PFSK-1 (cell line): ENCODE results near the gene CTNS.

ENCODE experiments used
- FOXP2 ChIP-seq: optimal IDR thresholded peaks from 2 replicates; pipeline ENCODE3; 2011; ENCODE audit warnings: borderline replicate concordance, control low read depth, inconsistent platforms; ENCODE audit not compliant: insufficient read depth; ENCODE audit errors: extremely low read length, extremely low read depth
- POLR2AphosphoS5 ChIP-seq: IDR thresholded peaks from 2 replicates; pipeline ENCODE4 v1.6.1; 2012; ENCODE audit warnings: low read depth, mild to moderate bottlenecking, control low read depth, low read length, moderate library complexity
- REST ChIP-seq, 2 experiments: IDR thresholded peaks; 2 replicates each; pipeline versions ENCODE4 v1.6.1 to v1.8.0; 2011 to 2012; ENCODE audit warnings: low read depth in 2 of 2, low read length in 2 of 2, control low read depth in 1 of 2, inconsistent platforms in 1 of 2, mild to moderate bottlenecking in 1 of 2, moderate library complexity in 1 of 2; ENCODE audit not compliant: insufficient read depth in 1 of 2
- SIN3A ChIP-seq: IDR thresholded peaks from 2 replicates; pipeline ENCODE4 v1.6.1; 2012; ENCODE audit warnings: mild to moderate bottlenecking, low read length, moderate library complexity, borderline replicate concordance; ENCODE audit not compliant: insufficient read depth
- TAF1 ChIP-seq: IDR thresholded peaks from 2 replicates; pipeline ENCODE4 v1.6.1; 2012; ENCODE audit warnings: low read length, control low read depth, borderline replicate concordance; ENCODE audit not compliant: insufficient read depth

Gene CTNS

GRCh38 chr17:3603870-3604259 is 32.7 kb upstream of the CTNS start:
- TF ChIP-seq POLR2AphosphoS5 (no peak), FOXP2 (no peak), SIN3A (no peak), REST (IDR thresholded peaks at IDR 0.05; ENCODE audit: insufficient read depth in 1 of 2, low read depth in 2 of 2, low read length in 2 of 2) (no peak), TAF1 (no peak)

GRCh38 chr17:3609689-3610088 is 26.9 kb upstream of the CTNS start:
- TF ChIP-seq FOXP2 (no peak), SIN3A (no peak), TAF1 (no peak), POLR2AphosphoS5 (no peak), REST (IDR thresholded peaks at IDR 0.05; ENCODE audit: insufficient read depth in 1 of 2, low read depth in 2 of 2, low read length in 2 of 2) (no peak)

- 0 out of 4 replicates have a peak, but pooled peaks of 1 of the 2 experiments have one; percentile 35 for TF ChIP-seq REST (IDR thresholded peaks at IDR 0.05; ENCODE audit: insufficient read depth in 1 of 2, low read depth in 2 of 2, low read length in 2 of 2)
- no peak for TF ChIP-seq TAF1
- no peak for TF ChIP-seq POLR2AphosphoS5
- TF ChIP-seq FOXP2: no peak
- no peak for TF ChIP-seq SIN3A
Observed at GRCh38 chr17:3610523-3610922, 26.0 kb upstream of the CTNS start.

GRCh38 chr17:3613124-3613523 is 23.4 kb upstream of the CTNS start:
- TF ChIP-seq SIN3A (no peak), FOXP2 (no peak), REST (IDR thresholded peaks at IDR 0.05; ENCODE audit: insufficient read depth in 1 of 2, low read depth in 2 of 2, low read length in 2 of 2) (no peak), POLR2AphosphoS5 (no peak), TAF1 (no peak)
